AG09309 (cell line): ENCODE data around the gene GFPT1.

Experiments
- DNase-seq: peaks from one replicate; pipeline ENCODE4 v3.0.0-alpha.2; 2010; ENCODE audit warnings: low read depth
- H3K4me3 ChIP-seq: 2 replicates; pipeline ENCODE4 v1.5.1; 2011; ENCODE audit warnings: mild to moderate bottlenecking, low read depth, low read length, moderate library complexity; ENCODE audit not compliant: control insufficient read depth
- TF ChIP-seq, protein P1 (sequence below): IDR thresholded peaks from 2 replicates; pipeline ENCODE4 v1.5.1; 2011; ENCODE audit warnings: mild to moderate bottlenecking, low read depth, low read length, inconsistent platforms; ENCODE audit not compliant: insufficient read depth, control insufficient read depth; ENCODE audit errors: missing control alignments

Gene GFPT1

DNA sequence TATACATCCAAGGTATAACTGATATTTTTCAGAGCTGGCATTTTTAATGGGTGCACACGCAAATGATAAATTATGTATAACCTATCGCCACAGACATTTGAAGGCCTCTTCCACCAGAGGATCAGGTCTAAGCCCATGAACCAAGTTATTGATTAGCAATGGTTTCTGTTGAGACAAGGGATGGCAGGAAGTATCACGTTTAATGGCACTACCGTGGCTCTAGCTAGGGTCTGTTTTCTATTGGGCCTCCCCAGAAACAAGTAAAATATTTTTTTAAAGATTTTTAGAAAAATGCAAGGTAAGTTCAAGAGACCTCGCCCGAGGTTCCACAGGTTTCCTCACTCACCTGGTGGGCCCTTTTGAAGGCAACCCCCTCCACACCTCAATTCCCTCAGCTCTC, 667 bp downstream of the GFPT1 start:
- TF ChIP-seq, protein P1, sequence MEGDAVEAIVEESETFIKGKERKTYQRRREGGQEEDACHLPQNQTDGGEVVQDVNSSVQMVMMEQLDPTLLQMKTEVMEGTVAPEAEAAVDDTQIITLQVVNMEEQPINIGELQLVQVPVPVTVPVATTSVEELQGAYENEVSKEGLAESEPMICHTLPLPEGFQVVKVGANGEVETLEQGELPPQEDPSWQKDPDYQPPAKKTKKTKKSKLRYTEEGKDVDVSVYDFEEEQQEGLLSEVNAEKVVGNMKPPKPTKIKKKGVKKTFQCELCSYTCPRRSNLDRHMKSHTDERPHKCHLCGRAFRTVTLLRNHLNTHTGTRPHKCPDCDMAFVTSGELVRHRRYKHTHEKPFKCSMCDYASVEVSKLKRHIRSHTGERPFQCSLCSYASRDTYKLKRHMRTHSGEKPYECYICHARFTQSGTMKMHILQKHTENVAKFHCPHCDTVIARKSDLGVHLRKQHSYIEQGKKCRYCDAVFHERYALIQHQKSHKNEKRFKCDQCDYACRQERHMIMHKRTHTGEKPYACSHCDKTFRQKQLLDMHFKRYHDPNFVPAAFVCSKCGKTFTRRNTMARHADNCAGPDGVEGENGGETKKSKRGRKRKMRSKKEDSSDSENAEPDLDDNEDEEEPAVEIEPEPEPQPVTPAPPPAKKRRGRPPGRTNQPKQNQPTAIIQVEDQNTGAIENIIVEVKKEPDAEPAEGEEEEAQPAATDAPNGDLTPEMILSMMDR = no peak
- peak overlapping the region; percentile 61 for H3K4me3 ChIP-seq
- DNase-seq = no peak

DNA sequence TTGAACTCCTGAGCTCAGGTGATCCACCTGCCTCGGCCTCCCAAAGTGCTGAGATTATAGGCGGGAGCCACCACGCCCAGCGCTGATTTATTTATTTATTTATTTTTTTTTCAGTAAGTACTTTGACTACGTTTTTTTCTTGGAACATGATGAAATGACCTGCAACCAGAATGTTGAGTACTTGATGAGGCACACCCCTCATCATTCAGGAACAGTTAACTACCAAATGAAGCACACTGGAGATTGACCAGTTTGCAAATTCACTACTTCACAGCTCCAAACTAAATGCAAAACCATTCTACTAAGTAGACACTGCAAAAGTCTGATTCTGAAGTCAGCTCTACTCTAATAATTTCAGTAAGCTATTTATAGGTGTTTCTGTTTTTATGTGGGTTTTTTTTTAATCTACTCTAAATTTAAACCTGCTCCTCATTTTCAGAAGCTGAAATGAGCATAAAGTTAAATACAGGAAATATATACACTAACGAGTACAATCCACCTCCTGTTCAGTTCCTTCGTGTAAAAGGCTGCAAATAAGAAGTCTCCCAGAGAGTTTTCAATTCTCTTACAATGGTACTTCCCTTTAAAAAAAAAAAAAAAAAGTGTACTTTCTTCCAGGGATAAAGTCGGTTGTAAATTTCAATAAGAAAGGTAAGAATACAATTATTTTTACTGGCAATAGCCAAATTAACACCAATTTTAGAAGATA, 1.4 kb downstream of the GFPT1 start:
- TF ChIP-seq, protein P1 = no peak
- H3K4me3 ChIP-seq = peak overlapping the region; percentile 61
- DNase-seq = peak; percentile 47

DNA sequence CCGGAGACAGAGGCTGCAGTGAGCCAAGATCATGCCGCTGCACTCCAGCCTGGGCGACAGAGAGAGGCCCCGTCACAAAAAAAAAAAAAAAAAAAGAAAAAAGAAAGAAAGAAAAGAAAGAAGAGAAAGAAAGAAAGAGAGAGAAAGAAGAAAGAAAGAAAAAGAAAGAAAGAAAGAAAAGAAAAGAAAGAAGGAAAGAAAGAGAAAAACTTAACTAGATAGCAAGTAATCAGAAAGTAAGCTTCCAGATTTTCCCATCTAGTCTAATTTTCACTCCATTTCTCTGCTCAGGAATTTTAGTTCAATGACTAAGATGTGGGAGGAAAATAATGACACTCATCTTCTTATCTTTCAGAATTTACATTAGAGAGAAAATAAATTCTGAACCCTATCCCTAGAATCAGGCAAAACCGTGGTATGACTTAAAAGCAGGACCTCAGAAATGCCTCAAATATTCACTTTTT, 2.4 kb downstream of the GFPT1 start:
- DNase-seq = no peak
- TF ChIP-seq, protein P1 = no peak
- peak overlapping the region; percentile 61 for H3K4me3 ChIP-seq

DNA sequence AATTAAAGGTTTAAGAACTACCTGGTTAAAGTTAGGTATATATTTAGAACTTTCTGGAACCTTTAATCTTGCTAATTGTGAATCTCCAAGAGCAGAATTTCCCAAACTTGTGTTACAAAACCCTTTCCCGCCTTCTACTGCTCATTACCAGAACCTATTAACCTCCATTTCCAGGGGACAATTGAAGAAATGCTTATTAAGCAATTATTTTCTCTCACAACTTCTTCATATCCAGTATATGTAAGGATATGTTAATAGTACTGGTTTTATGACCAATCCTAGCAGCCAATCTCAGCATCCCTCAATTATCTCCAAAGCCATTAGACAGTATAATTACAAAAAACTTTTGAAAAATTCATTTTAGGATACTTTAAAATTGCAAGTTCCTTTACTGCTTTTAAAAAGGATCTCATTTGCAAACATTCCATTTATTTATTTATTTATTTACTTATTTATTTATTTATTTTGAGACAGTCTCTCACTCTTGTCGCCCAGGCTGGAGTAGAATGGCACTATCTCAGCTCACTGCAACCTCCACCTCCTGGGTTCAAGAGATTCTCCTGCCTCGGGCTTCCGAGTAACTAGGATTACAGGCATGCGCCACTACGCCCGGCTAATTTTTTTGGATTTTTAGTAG, 3.7 kb downstream of the GFPT1 start:
- no peak for DNase-seq
- no peak overlapping the region for H3K4me3 ChIP-seq
- TF ChIP-seq, protein P1 = no peak

DNA sequence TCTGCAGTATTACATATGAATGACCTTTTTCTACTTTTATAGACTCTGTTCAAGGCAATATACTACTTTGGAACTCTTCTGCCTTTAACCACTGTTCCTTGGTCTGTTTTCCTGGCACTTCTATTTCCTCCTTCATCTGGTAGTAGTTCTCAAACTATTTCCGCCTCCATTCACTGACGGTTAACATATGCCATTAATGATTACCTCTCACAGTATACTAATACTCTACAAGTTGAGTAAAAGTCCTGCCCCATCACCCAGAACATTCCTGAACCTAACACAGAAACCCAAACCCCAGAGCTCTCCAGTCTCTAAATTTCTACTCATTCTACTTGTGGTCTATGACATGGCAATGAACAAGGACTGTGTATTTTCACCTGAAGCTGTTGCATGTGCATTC, 4.5 kb downstream of the GFPT1 start:
- H3K4me3 ChIP-seq = no peak overlapping the region
- TF ChIP-seq, protein P1 = no peak
- no peak for DNase-seq

DNA sequence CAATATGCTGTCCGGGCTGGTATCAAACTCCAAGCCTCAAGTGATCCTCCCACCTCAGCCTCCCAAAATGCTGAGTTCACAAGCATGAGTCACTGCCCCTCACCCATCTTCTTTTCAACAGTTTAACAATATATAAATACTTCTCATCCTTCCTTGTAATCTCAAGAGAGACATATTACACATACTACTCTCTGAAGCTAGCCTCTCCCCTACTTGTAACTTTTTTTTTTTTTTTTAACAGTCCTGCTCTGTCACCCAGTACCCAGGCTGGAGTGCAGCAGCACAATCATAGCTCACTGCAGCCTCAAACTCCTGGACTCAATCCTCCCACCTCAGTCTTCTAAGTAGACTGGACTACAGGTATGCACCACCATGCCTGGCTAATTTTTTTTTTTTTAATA, 5.7 kb downstream of the GFPT1 start:
- H3K4me3 ChIP-seq = no peak overlapping the region
- TF ChIP-seq, protein P1 = no peak
- DNase-seq = no peak
